GM12874 (cell line): Measurements from ENCODE around the gene URI1.

ENCODE experiments used
- TF ChIP-seq, protein P1 (sequence below): IDR thresholded peaks from 2 replicates; pipeline ENCODE4 v1.5.1; 2011; ENCODE audit warnings: low read depth, mild to moderate bottlenecking, control low read depth, low read length, moderate library complexity; ENCODE audit not compliant: insufficient read depth

URI1 gene

DNA sequence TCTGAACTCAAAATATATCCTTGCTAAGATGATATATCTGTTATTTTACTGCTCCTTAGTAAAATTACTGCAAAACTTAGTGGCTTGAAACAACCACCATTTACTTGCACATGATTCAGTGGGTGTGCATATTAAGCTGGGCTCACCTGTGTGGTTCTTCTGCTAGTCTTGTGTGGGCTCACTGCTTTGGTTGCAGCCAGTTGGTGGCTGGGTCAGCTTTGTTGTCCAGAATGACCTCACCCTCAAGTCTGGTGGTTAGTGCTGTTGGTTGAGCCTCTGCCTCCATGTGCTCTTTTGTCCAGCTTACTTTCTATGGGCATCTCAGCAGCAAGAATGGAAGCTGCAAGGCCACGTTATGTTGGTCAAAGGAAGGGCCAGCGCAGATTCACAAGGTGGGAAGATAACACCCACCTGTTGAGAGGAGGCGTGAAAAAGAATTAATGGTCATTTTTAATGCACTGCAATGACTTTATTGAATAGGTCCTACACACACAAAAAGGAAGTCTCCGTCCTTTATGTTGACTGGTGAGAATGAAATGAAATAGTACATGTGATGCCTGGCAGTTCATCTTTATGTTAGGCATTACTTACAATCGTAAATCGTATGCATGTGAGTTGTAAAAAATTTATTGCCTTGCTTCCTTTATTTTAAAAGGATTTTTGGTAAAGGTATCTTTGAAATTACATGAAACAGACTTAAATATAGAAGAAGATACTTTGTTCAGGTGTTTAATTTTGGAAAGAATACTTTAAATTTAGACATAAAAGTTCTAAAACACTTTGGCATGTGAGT is 34.3 kb downstream of the URI1 start:
- TF ChIP-seq, protein P1, sequence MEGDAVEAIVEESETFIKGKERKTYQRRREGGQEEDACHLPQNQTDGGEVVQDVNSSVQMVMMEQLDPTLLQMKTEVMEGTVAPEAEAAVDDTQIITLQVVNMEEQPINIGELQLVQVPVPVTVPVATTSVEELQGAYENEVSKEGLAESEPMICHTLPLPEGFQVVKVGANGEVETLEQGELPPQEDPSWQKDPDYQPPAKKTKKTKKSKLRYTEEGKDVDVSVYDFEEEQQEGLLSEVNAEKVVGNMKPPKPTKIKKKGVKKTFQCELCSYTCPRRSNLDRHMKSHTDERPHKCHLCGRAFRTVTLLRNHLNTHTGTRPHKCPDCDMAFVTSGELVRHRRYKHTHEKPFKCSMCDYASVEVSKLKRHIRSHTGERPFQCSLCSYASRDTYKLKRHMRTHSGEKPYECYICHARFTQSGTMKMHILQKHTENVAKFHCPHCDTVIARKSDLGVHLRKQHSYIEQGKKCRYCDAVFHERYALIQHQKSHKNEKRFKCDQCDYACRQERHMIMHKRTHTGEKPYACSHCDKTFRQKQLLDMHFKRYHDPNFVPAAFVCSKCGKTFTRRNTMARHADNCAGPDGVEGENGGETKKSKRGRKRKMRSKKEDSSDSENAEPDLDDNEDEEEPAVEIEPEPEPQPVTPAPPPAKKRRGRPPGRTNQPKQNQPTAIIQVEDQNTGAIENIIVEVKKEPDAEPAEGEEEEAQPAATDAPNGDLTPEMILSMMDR: no peak

DNA sequence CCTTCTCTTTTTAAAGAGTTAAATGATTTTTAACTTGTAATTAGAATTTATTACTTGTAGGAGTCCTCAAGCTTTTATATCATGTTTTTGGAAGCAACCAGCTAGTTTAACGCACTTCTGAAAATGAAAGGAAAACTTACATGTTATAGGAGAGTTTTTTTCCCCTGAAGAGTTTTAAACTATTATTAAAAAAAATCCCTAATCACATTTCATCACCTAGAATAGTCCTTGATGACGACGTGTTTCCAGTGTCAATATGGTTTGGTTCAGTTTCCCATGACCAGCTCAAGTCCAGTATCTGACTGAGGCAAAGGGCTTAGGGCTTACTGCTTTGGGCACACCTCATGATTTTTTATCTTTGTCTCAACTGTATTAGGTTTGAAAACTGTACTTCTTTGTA is 36.0 kb downstream of the URI1 start:
- TF ChIP-seq, protein P1: no peak

GRCh38 chr19:29983568-29983967 is 41.5 kb downstream of the URI1 start:
- TF ChIP-seq, protein P1: no peak

DNA sequence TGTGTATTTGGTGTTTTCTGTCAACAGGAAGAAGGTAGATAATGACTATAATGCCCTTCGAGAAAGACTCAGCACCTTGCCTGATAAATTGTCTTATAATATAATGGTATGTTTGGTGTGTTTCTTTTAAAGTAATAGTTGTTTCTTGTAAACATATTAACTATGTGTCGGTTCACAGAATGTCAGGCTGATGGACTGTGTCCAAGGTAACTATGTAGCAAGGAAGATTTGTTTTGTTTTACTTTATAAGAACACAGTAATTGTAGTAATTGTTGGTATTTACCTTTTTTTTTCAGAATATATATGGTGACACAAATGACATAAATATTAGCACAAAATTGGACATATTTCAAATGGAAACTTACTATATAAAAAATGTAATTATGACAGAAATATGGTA is 43.2 kb downstream of the URI1 start:
- TF ChIP-seq, protein P1: no peak

- TF ChIP-seq, protein P1: no peak
Observed at GRCh38 chr19:29988351-29988750, 46.3 kb downstream of the URI1 start.

DNA sequence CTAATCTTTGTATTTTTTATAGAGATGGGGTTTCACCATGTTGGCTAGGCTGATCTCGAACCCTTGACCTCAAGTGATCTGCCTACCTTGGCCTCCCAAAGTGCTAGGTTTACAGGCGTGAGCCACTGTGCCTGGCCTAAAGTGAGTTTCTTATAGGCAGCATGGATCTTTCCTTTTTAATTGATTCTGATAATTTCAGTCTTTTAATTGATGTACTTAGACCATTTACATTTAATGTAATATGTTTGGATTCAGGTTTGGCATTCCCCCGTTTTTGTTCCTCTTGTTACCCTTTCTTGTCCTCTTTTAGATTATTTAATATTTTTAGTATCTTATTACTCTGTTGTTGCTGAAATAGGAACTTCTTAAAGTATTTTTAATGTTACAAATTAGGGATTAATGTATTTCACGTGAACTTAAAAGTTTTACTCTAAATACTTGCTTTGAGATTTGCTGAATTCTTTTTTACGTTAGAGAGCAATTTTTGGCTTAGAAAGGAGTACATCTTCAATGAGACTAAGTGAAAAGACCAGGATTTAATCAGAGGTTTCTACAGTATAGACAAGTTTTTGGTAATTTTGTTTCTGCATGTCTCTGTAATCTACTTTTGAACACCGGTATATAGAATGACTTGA is 50.3 kb downstream of the URI1 start:
- TF ChIP-seq, protein P1: no peak

GRCh38 chr19:29999490-29999889 is 57.5 kb downstream of the URI1 start:
- TF ChIP-seq, protein P1: no peak
